Kidney glomerular epithelial cell (primary cell): ENCODE measurements around the gene RPL36A.

Source experiments
- DNase-seq: peaks from one replicate; lab custom pipeline; 2025; lab: John Stamatoyannopoulos, UW

RPL36A gene

DNA sequence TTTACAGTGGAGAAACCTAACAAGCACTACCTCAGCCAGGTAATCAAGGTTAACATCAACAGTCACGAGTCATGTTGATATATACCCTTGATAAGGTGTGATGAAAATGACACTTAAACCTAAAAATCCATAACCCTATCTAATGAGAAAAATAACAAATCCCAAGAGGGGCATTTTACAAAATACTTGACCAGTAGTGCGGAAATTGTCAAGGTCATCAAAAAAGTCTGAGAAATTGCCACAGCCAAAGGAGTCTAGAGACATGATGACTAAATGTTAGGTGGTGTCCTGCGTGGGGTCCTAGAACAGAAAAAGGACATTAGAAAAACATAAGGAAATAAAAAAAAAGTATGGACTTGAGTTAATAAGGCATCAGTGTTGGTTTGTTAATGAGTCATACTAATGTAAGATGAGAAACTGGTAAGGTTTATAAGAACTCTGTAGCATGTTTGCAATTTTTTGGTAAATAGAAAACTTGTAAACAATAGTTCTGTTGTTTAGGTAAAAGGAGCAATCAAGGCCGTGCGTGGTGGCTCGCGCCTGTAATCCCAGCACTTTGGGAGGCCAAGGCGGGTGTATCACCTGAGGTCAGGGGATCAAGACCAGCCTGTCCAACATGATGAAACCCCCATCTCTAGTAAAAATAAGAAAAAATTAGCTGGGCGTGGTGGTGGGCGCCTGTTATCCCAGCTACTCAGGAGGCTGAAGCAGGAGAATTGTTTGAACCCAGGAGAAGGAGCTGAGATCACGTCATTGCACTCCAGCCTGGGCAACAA lies 2.9 kb downstream of the RPL36A start:
- DNase-seq, result no peak

- no peak for DNase-seq
Measured at GRCh38 chrX:101394372-101394771, 3.6 kb downstream of the RPL36A start.

- no peak for DNase-seq
Measured at GRCh38 chrX:101395789-101396188, 5.0 kb downstream of the RPL36A start.

- no peak for DNase-seq
Measured at GRCh38 chrX:101397779-101398178, 7.0 kb downstream of the RPL36A start.

DNA sequence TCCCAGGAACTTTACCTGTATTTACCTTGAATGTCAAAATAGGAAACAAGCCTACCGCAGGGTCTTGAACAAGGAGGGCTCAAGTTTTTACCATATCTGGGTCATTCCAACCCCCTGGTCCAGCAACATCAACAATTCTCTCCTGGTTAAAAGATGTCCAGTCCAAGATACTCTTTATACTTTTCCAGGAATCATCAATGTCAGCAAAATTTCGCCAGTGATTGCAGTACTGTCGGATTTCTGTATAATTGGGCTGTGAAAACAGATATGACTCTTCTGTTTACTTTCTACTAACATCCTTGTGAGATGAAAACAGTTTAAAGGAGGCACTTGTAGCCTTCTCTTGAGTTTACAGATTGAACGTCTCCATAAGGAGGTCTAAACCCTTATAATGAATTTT lies 7.9 kb downstream of the RPL36A start:
- DNase-seq, result no peak

GRCh38 chrX:101399825-101400224 lies 9.0 kb downstream of the RPL36A start:
- no peak for DNase-seq

DNA sequence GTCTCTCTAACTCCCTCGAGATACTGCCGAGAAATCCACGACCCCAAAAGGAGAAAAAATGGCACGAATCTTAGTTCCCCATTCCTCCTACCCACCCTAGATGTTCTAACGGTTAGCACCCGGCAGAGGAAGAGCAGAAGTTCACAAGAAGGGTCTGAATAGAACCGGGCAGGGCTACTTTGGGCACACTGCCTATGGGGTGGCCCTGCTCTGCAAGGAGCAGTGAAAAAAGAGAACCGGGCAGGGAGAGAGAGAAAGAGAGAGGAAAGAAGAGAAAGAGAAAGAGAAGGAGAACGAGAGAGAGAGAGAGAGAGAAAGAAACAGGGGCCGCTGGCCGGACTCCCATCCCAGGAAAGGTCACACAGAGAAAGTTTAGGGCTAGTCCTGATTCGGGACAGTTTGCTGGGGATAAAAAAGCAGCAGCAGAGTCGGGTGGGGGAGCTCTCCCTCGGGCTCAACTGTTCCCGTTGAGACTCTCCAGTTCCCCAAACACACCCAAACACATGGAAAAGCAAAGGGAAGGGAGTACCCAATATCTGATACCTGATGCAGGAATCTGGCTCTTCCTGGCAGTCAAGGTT lies 16.4 kb downstream of the RPL36A start:
- no peak for DNase-seq

DNA sequence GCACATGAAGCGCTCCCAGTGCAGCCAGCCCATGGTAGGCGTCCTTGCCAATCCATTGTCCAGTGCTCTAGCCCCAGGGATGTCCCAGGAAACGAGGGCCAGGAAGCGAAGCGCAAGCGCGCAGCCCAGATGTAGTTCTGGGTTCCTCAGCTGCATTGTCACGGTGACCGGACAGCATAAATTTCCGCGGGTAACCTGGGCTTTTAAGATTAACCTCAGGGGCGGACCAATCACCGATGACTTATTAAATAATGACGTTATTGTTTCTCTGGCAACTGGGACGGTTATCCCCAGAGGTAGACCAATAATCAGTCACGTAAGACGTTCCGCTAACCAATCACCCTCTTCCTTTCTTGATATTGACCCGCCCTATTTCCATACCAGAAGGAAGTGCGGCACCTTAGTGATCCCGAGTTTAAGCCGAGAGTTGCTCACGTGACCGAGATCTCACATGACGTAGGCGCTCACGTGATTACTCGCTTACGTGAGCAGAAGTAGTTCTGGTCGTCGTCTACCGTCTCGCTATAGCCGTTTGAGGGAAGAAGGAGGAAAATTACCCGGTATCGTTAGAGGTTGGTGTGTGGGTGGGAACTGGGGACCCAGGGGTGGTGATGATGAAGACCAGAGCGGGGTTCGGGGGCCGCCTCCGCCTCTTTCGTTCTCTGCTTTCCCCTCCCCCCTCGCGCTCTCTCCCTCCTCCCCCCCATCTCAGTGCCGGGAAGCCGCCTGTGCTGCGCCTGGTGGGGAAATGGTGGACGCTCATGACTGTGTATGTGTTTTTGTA lies 17.1 kb downstream of the RPL36A start, which contains the start of the genes GLA and HNRNPH2:
Gene GLA (minus strand): TSS at position 178 of the 784 bp plus-strand sequence. CDS start 22 bp downstream, at position 156.
Gene HNRNPH2 (plus strand): TSS at position 475 of the 784 bp plus-strand sequence. CDS start 3,767 bp downstream, outside the sequence.
- DNase-seq, result peak; percentile 91

- no peak for DNase-seq
Measured at GRCh38 chrX:101408532-101408841, 17.7 kb downstream of the RPL36A start.

DNA sequence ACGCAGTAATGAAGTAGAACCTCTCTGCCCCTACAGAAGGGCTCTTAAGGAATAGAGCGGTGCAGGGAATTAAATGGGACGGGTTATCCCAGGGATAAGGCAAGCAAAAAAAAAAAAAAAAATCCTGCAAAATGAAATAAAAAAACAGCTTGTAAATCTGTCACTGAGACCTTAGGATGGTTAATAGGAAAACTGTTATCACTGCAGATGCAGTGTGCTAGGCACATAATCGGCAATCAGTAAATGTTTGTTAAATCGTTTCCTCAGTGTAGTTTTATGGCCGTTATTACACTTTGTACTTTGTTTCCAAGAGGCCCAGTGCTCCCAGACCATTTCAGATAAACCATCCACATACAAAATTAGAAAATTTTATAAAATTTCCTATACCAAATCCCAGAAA lies 18.2 kb downstream of the RPL36A start:
- DNase-seq, result no peak

GRCh38 chrX:101410461-101410860 lies 19.6 kb downstream of the RPL36A start:
- DNase-seq, result no peak

- no peak for DNase-seq
Measured at GRCh38 chrX:101411984-101412383, 21.2 kb downstream of the RPL36A start.

DNA sequence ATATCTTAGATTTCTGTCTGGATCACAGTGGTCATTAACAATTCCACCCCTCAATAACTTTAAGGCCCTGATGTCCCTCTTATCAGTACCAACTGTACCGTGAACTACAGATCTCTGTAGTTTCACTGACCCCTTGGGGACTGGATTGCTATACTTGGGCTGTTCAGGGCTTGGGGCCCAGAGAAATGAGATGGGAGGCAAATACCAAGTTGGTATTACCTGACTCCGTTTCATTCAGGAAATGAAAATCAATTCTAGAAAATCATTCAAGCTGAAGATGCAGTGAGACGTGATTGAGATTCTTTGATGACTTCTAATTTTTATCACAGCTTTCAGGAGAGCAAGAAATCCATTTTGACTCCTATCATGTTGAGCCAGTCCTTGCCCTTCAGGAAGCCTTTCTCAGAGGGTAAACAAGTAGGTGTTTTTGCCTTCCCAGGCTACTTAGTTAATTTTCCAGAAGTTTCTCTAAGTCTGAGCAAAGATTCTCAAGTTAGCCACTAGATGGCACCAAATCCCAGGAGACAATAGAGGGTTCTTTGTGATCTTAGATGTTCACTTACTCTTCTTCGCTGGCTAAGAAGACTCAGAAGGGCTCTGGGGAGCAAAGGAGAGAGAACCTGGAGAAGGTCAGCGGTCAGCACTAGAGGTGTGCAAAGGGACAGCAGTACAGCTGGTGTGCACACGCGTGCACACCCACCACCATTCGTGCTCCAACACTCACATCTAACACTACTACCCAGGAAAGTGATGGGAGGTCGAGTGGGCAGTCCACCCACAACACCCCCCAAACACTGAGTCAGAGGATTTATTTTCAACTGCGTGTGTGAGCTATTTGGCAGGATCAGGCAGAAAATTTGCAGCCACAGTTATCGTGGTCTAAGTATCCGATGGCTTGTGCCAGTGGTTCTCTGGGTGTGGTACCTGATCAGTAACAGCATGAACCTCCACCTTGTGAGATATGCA lies 24.7 kb downstream of the RPL36A start:
- DNase-seq, result peak; percentile 52

DNA sequence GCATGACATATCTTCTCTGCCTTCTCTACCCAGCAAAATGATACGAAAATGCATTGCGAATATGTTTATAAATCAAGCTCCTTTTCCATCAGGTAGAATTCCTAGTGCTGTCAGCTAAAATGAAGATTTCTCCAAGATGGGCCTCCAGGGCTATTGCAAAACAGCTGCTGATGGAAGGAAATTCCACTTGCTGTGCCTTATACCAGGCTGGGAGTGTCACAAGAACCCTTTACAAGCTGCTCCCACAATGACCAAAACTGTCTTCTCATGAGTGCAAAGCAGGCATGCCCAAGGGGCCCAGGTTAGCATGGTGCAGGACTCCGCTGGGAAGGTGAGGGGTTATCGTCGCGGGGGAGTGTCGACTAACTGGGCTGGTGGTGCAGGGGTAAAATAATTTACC lies 25.9 kb downstream of the RPL36A start:
- DNase-seq, result no peak

DNA sequence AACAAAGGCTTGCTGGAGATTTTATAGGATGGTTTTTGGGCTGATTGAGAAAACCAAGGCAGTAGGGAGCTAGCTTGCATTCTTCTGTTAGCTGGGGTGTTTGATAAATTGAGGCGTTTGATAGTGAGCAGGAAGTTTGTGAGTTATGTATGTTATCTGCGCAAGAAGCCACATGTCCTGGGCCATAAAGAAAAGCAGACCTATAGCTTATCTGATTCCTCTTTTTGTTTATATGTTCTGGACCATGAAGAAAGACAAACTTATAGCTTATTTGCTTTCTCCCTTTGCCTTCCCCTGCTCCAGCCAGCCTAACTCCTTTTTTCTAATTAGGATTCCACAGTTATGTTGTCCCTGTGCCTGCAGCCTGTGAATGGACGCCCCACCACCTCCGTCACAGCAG lies 26.4 kb downstream of the RPL36A start:
- DNase-seq, result no peak

DNA sequence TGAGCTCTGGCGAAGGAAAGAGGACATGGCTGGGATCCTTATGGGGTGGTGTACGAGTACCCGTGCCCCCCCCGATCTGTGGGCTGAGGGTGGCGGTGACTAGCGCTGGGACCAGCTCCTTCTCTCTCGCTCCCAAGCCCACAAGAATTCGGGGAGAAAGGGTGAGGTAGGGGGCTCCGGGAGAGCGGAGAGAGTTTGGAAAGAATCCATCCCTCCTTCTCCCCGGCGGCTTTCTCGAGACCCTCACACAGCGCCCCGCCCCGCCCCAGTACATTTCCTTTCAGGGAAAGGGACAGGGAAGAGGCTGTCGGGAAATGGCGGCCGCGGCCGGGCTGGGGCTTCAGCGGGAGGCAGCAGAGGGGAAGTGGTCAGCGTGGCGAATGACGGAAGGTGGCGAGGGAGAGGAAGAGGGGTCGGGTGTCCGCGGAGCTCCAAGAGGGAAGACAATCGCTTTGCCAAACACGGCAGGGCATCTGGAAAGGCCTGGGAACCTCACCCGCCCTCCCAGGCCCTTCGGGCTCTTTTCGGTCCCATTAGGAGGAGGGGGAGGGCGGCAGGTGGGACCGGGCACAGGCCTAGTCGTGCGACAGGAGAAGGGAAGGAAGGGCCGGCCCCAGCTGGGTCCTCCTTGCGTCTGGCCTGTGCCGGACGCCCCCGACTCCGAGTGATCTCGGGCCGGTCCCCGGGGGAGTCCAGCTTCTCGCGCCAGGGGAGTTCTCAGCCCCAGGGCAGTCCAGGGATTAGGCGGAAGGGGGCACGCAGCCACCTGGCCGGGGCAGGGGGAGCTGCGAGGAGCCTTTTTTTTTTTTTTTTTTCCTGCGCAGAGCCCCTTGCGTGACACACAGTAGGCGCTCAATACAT lies 27.4 kb downstream of the RPL36A start:
- no peak for DNase-seq

DNA sequence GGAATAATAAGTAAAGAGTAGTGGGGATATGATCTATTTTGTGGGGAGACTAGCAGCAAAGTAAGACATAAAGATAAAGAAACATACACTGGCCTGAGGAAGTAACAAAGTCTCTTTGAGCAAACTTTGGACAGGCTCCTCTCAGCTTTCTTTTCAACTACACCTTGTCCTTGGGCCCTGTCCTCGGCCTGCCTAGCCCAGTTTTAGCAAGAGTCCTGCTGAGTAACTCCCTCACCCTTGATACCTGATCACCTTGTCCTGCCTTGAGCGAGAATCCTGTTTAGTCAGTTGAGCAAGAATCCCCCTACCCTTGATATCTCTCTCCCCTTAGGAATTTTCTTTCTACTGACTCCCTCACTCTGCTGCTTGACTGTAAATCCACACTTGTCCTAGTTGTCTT lies 28.7 kb downstream of the RPL36A start:
- no peak for DNase-seq

GRCh38 chrX:101427954-101428353 lies 37.1 kb downstream of the RPL36A start:
- DNase-seq, result no peak

DNA sequence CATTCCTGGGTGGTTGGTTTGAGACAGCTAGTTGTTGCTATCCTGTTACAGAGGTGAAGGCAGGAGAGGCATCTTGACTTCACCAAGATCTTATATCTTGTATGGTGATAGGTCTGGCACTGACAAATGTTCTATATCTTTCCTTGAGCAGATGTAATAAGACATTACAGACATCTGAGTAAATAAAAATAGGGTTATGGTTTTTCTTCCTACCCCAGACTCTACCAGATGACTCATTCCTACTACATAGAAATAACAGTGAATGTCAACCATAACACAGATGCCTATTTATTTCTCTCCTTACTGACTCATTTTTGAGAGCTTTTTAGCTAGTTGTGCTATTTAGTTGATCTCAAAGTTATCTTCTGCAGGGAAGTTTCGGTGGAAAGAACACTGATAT lies 39.1 kb downstream of the RPL36A start:
- peak; percentile 5 for DNase-seq

DNA sequence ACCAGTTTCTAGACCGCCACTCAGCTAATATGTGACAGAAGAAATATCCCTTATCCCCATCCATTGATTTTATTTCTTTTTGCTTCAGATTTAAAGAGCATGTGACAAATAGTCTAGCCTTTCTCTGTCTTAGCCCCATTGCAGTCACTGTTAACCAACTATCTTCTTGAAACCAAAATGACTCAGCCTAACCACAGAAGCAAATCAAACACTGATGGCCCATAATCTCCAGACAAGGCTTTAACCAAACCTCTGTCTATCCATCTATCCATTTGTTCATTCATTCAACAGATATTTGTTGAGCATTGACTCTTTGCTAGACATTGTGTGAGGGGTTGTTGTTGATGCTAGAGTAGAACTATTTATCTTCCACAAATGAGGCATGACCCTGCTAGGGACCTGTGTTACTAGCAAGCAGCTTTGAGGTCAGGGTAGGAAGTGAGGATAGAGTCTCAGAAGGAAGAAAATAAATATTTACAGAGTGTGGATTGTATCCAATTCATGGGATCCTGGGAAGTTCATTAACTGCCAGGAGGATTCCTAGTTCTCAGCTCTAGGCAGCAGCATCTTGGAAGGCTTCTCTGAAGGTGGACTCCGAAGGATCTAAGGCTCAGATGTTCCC lies 39.8 kb downstream of the RPL36A start:
- DNase-seq, result peak; percentile 17
